ENCODE measurements around the gene TENT5A.

DNA sequence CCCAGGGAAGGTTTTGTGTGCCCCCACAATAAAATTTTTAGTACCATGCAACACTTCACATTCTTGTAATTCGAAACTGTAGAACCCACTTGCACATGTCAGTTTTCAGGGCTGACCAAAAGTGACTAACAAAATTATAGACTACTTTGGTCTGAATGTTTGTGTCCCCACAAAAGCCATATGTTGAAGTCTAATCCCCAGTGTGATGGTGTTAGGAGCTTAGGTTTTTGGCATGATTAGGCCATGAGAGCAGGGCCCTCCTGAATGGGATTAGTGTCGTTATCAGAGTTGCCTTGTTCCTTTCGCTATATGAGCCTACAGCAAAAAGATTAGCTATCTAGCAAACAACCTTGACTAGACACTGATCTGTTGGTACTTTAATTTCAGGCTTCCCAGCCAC lies 49.0 kb upstream of the TENT5A start:
- TF ChIP-seq, protein P1, sequence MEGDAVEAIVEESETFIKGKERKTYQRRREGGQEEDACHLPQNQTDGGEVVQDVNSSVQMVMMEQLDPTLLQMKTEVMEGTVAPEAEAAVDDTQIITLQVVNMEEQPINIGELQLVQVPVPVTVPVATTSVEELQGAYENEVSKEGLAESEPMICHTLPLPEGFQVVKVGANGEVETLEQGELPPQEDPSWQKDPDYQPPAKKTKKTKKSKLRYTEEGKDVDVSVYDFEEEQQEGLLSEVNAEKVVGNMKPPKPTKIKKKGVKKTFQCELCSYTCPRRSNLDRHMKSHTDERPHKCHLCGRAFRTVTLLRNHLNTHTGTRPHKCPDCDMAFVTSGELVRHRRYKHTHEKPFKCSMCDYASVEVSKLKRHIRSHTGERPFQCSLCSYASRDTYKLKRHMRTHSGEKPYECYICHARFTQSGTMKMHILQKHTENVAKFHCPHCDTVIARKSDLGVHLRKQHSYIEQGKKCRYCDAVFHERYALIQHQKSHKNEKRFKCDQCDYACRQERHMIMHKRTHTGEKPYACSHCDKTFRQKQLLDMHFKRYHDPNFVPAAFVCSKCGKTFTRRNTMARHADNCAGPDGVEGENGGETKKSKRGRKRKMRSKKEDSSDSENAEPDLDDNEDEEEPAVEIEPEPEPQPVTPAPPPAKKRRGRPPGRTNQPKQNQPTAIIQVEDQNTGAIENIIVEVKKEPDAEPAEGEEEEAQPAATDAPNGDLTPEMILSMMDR (conservative IDR thresholded peaks at IDR 0.05): no peak
- TF ChIP-seq EZH2 (IDR thresholded peaks at IDR 0.05; ENCODE audit: low read depth): no peak

Measured in PC-9 (cell line).